Neuronal stem cell (in vitro differentiated cells): ENCODE results near the gene RASA3.

Source experiments
- DNase-seq: peaks from one replicate; pipeline ENCODE4 v3.0.0-alpha.2; 2013; ENCODE audit warnings: low spot score
- H2AFZ ChIP-seq: one replicate; pipeline ENCODE4 v1.6.1; 2013; ENCODE audit warnings: mild to moderate bottlenecking, low read length, inconsistent platforms
- H2AK5ac ChIP-seq: 2 replicates; pipeline ENCODE4 v1.6.1; 2013; ENCODE audit warnings: low read depth, mild to moderate bottlenecking, inconsistent platforms, low read length, moderate library complexity, mixed read lengths
- H2BK120ac ChIP-seq: 2 replicates; pipeline ENCODE4 v1.6.1; 2013; ENCODE audit warnings: low read depth, mild to moderate bottlenecking, inconsistent platforms, low read length, moderate library complexity, mixed read lengths
- H2BK12ac ChIP-seq: one replicate; pipeline ENCODE4 v1.6.1; 2013; ENCODE audit warnings: low read length, inconsistent platforms
- H2BK15ac ChIP-seq: 2 replicates; pipeline ENCODE4 v1.6.1; 2013; ENCODE audit warnings: mild to moderate bottlenecking, low read length, inconsistent platforms, mixed read lengths
- H2BK5ac ChIP-seq: one replicate; pipeline ENCODE4 v1.6.1; 2013; ENCODE audit warnings: inconsistent platforms, mild to moderate bottlenecking, low read length, moderate library complexity
- H3K14ac ChIP-seq: one replicate; pipeline ENCODE4 v1.6.1; 2013; ENCODE audit warnings: low read length, inconsistent platforms
- H3K18ac ChIP-seq: 2 replicates; pipeline ENCODE4 v1.6.1; 2013; ENCODE audit warnings: low read length, inconsistent platforms
- H3K23ac ChIP-seq: 2 replicates; pipeline ENCODE4 v1.6.1; 2013; ENCODE audit warnings: low read depth, mild to moderate bottlenecking, mixed read lengths, low read length, inconsistent platforms; ENCODE audit not compliant: poor library complexity
- H3K27ac ChIP-seq: replicated peaks from 3 replicates; pipeline ENCODE4 v1.5.1; 2013; ENCODE audit warnings: low read length, inconsistent platforms
- H3K27me3 ChIP-seq, 3 experiments: 2 replicates each; pipeline ENCODE4 v1.6.1; 2013; ENCODE audit warnings: low read length in 3 of 3, mild to moderate bottlenecking in 2 of 3, inconsistent platforms in 1 of 3, low read depth in 1 of 3, mixed read lengths in 1 of 3, moderate library complexity in 1 of 3; ENCODE audit not compliant: control insufficient read depth in 3 of 3, insufficient read depth in 3 of 3
- H3K36me3 ChIP-seq, 2 donors: replicated peaks in 1 of 2; 2 replicates each; pipeline ENCODE4 v1.6.1; 2013; ENCODE audit warnings: low read length in 2 of 2; ENCODE audit not compliant: control insufficient read depth in 2 of 2, insufficient read depth in 2 of 2
- H3K4ac ChIP-seq: 2 replicates; pipeline ENCODE4 v1.6.1; 2013; ENCODE audit warnings: inconsistent platforms, mild to moderate bottlenecking, low read length, moderate library complexity
- H3K4me1 ChIP-seq, 2 donors: 1 replicate in 1 of 2; 2 replicates in 1 of 2; pipeline ENCODE4 v1.6.1; 2013; ENCODE audit warnings: low read length in 2 of 2, low read depth in 1 of 2; ENCODE audit not compliant: control insufficient read depth in 2 of 2, insufficient read depth in 1 of 2
- H3K4me2 ChIP-seq: one replicate; pipeline ENCODE4 v1.6.1; 2013; ENCODE audit warnings: mild to moderate bottlenecking, low read length, inconsistent platforms; ENCODE audit not compliant: insufficient read depth, poor library complexity, severe bottlenecking
- H3K4me3 ChIP-seq, 2 donors: 2 replicates each; pipeline ENCODE4 v1.5.1; 2013; ENCODE audit warnings: low read length in 2 of 2, mild to moderate bottlenecking in 2 of 2, inconsistent platforms in 1 of 2, moderate library complexity in 1 of 2
- H3K79me1 ChIP-seq: one replicate; pipeline ENCODE4 v1.6.1; 2013; ENCODE audit warnings: low read depth, mild to moderate bottlenecking, inconsistent platforms, low read length, moderate library complexity
- H3K9ac ChIP-seq: one replicate; pipeline ENCODE4 v1.6.1; 2013; ENCODE audit warnings: mild to moderate bottlenecking, low read depth, low read length, inconsistent platforms; ENCODE audit not compliant: poor library complexity
- H3K9me3 ChIP-seq, 2 donors: replicated peaks in 1 of 2; 2 replicates each; pipeline versions ENCODE3 to v1.6.1; 2013; ENCODE audit warnings: low read length in 2 of 2, mild to moderate bottlenecking in 2 of 2, inconsistent platforms in 1 of 2, low read depth in 1 of 2, mixed read lengths in 1 of 2, moderate library complexity in 1 of 2; ENCODE audit not compliant: control insufficient read depth in 2 of 2, insufficient read depth in 1 of 2
- H4K8ac ChIP-seq: one replicate; pipeline ENCODE4 v1.6.1; 2013; ENCODE audit warnings: low read depth, mild to moderate bottlenecking, inconsistent platforms, low read length, moderate library complexity
- H4K91ac ChIP-seq: one replicate; pipeline ENCODE4 v1.6.1; 2013; ENCODE audit warnings: low read length, low read depth, mild to moderate bottlenecking, inconsistent platforms; ENCODE audit not compliant: poor library complexity
- WGBS, 2 donors: extraction: QIAGEN DNeasy Blood & Tissue Kit; methylation state at CpG; one replicate each; pipeline ENCODE4 v1.1.7; 2013; ENCODE audit warnings: missing lambda C conversion rate in 2 of 2, mixed read lengths in 1 of 2; ENCODE audit not compliant: insufficient read length in 2 of 2, insufficient replicate concordance in 1 of 2; ENCODE audit errors: extremely low coverage in 2 of 2; 5-methylcytosine and 5-hydroxymethylcytosine counted together

RASA3 gene

GRCh38 chr13:113996081-113996911 is 136.1 kb downstream of the RASA3 start:
- no peak for DNase-seq
- no peak overlapping the region for H3K27ac ChIP-seq
- WGBS, 2 donors, result no CpG with 5 or more reads among the region's 38 CpGs

GRCh38 chr13:113995051-113995601 is 137.3 kb downstream of the RASA3 start:
- Histone ChIP-seq H3K36me3 (peaks cover 14 to 72% of the 10 kb centered on the region in 2 donors), H3K23ac (no peak overlapping the region), H3K4ac (no peak overlapping the region), H3K18ac (peak overlapping the region; percentile 85), H3K4me3 (no peak overlapping the region), H2AFZ (no peak overlapping the region), H3K27me3 (peaks cover 0 to 2% (median 0%) of the 10 kb centered on the region in 3 experiments), H4K8ac (no peak overlapping the region), H2BK120ac (no peak overlapping the region), H3K14ac (no peak overlapping the region), H3K27ac (no peak overlapping the region), H3K79me1 (peaks cover 3% of the 10 kb centered on the region), H3K9ac (no peak overlapping the region), H4K91ac (no peak overlapping the region), H3K9me3 (peaks cover 0 to 9% of the 10 kb centered on the region in 2 donors), H2BK12ac (no peak overlapping the region), H3K4me2 (no peak overlapping the region), H2BK15ac (no peak overlapping the region), H3K4me1 (peaks cover 0 to 1% of the 10 kb centered on the region in 2 donors), H2BK5ac (no peak overlapping the region), H2AK5ac (no peak overlapping the region)
- no peak for DNase-seq
- no CpG with 5 or more reads among the region's 23 CpGs for WGBS, 2 donors

More at GRCh38 chr13:113996081-113996911, 136.1 kb downstream of the RASA3 start:
- H2BK5ac ChIP-seq, result no peak overlapping the region
- no peak overlapping the region for H2AFZ ChIP-seq
- H3K14ac ChIP-seq, result peak overlapping the region; percentile 71
- H3K9ac ChIP-seq, result peak overlapping the region; percentile 60
- H2BK15ac ChIP-seq, result no peak overlapping the region
- no peak overlapping the region for H3K4me2 ChIP-seq
- H4K8ac ChIP-seq, result no peak overlapping the region
- peak overlapping the region; percentile 43 for H3K23ac ChIP-seq
- H3K36me3 ChIP-seq, result peaks cover 9 to 70% of the 10 kb centered on the region in 2 donors
- peak overlapping the region; percentile 23 for H3K4ac ChIP-seq
- H3K79me1 ChIP-seq, result peaks cover 3% of the 10 kb centered on the region
- no peaks in the 10 kb centered on the region for H3K4me1 ChIP-seq
- H3K9me3 ChIP-seq, result peaks cover 0 to 4% of the 10 kb centered on the region in 2 donors
- no peak overlapping the region for H3K4me3 ChIP-seq
- peak overlapping the region; percentile 70 for H2AK5ac ChIP-seq
- peak overlapping the region; percentile 73 for H2BK12ac ChIP-seq
- no peak overlapping the region for H4K91ac ChIP-seq
- peak overlapping the region; percentile 80 for H3K18ac ChIP-seq
- H3K27me3 ChIP-seq, result no peaks in the 10 kb centered on the region
- no peak overlapping the region for H2BK120ac ChIP-seq

DNA sequence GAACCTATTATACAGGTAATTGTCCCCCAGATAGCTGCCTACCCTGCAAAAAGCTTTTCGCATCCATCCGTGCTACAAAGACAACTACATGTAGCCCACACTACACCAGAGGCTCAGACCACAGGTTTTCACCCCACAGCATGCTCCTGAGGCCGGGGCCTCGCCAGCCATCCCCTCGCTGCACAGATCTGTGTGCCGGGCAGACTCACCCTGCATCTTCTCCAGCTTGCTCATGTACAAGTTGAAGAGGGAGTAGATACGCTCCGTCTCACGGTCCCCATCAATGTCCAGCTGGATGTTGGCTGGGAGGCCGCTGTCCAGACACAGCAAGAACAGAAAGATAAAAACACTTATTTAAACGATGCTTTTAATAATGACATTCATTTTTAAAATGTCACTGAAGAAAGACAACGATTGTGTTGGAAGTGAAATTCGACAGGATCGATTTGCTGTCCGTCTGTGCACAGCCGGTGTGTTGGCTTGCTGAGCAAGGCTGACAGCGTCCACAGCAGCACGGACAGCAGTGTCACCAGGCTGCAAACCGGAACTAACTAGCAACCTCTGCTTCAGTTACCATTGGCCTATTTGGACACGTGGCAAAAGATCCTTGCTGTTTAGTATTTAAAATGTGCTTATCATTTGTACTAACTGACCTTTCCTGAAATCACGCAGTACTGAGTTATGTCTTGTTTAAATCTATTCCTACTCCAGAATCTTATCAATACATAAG is 140.0 kb downstream of the RASA3 start:
- Histone ChIP-seq H3K27ac (no peak overlapping the region), H3K27me3 (peaks cover 0 to 2% (median 0%) of the 10 kb centered on the region in 3 experiments), H3K4me2 (no peak overlapping the region), H3K4ac (no peak overlapping the region), H3K18ac (peak overlapping the region; percentile 52), H3K9me3 (peaks cover 0 to 9% of the 10 kb centered on the region in 2 donors), H3K14ac (no peak overlapping the region), H4K8ac (no peak overlapping the region), H3K9ac (no peak overlapping the region), H3K36me3 (peaks cover 19 to 62% of the 10 kb centered on the region in 2 donors), H3K23ac (peak overlapping the region; percentile 25), H2AK5ac (no peak overlapping the region), H3K4me1 (peaks cover 0 to 1% of the 10 kb centered on the region in 2 donors), H2BK12ac (no peak overlapping the region), H3K79me1 (peaks cover 3% of the 10 kb centered on the region), H2BK120ac (no peak overlapping the region), H2BK5ac (no peak overlapping the region), H2BK15ac (no peak overlapping the region), H2AFZ (no peak overlapping the region), H4K91ac (no peak overlapping the region), H3K4me3 (peak overlapping the region in 1 of 2 donors; percentile 64)
- no peak for DNase-seq
- no CpG with 5 or more reads among the region's 21 CpGs for WGBS, 2 donors
